Mucosa of stomach (tissue), 1 donor: ENCODE results near the gene FKBP3.
"Not testable (repeated sequence)": the region's sequence is repeated elsewhere in the genome, so short reads cannot be mapped to it uniquely, and the experiment has no call there.

Experiments used
- H3K27me3 ChIP-seq: one replicate; pipeline ENCODE4 v1.7.0; 2013; ENCODE audit warnings: mild to moderate bottlenecking, low read length; ENCODE audit not compliant: control insufficient read depth, insufficient read depth
- H3K36me3 ChIP-seq: one replicate; pipeline ENCODE4 v1.7.0; 2013; ENCODE audit warnings: low read length; ENCODE audit not compliant: control insufficient read depth, insufficient read depth
- H3K4me1 ChIP-seq: one replicate; pipeline ENCODE4 v1.7.0; 2013; ENCODE audit warnings: mild to moderate bottlenecking, low read length; ENCODE audit not compliant: control insufficient read depth, insufficient read depth
- H3K4me3 ChIP-seq: one replicate; pipeline ENCODE4 v1.7.0; 2013; ENCODE audit warnings: low read length
- H3K9ac ChIP-seq: one replicate; pipeline ENCODE4 v1.7.0; 2013; ENCODE audit warnings: mild to moderate bottlenecking, low read length, moderate library complexity
- H3K9me3 ChIP-seq: one replicate; pipeline ENCODE4 v1.7.0; 2013; ENCODE audit warnings: mild to moderate bottlenecking, low read length, moderate library complexity; ENCODE audit not compliant: control insufficient read depth
- donor health status: Pancreatic carcinoma.

FKBP3 gene

GRCh38 chr14:45134051-45134958 lies at the start of gene FKBP3:
Gene FKBP3 (minus strand): TSS chr14:45134481. CDS start chr14:45134456, 25 bp downstream.
- H3K9me3 ChIP-seq, result no peaks in the 10 kb centered on the region

DNA sequence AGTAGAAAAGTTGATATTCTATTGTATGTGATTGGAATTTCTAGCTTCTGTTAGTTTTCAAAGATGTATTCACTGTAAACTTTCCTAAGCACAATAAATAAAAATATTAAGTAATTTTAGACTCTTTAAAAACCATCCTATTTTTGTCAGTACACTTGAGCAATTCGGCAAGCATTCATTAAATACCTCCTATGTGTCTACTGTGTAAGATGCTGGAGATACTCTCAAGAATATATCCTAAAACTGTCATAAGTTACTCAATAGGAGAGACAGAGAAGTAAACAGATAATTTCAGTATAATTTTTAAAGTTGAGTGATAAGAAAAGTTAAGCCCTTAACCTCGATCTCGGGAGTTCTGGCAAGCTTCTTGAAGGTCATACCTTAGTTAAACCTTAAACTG lies 47.5 kb upstream of the FKBP3 start:
- no peaks in the 10 kb centered on the region for H3K36me3 ChIP-seq
- no peak overlapping the region for H3K4me3 ChIP-seq

More at GRCh38 chr14:45134051-45134958, at the start of gene FKBP3:
- H3K27me3 ChIP-seq, result no peaks in the 10 kb centered on the region
- H3K36me3 ChIP-seq, result no peaks in the 10 kb centered on the region
- H3K4me3 ChIP-seq, result peak within 1 kb of the TSS; percentile 78
- H3K4me1 ChIP-seq, result no peaks in the 10 kb centered on the region
- H3K9ac ChIP-seq, result peak within 1 kb of the TSS; percentile 96

DNA sequence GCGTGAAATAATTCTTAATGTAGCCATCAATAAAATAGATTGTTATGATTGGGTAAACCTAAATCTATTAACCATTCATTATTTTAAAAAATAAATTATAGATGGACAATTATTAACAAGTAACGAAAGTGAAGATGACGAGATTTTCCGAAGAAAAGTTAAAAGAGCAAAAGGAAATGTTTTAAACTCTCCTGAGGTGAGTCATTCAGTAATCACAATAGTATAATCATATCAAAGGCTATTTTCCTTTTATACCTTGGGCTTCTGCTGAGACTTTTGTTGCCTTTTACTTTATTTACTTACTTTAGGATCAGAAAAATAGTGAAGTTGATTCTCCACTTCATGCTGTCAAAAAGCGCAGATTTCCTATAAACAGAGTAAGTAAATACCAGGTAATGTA lies 47.0 kb upstream of the FKBP3 start:
- no peaks in the 10 kb centered on the region for H3K36me3 ChIP-seq
- no peaks in the 10 kb centered on the region for H3K4me1 ChIP-seq
- no peak overlapping the region for H3K9ac ChIP-seq
- H3K27me3 ChIP-seq, result no peaks in the 10 kb centered on the region
- H3K4me3 ChIP-seq, result no peak overlapping the region
- no peaks in the 10 kb centered on the region for H3K9me3 ChIP-seq

More for the DNA sequence above, 47.5 kb upstream of the FKBP3 start:
- Histone ChIP-seq H3K9me3 (no peaks in the 10 kb centered on the region), H3K4me1 (no peaks in the 10 kb centered on the region), H3K27me3 (no peaks in the 10 kb centered on the region), H3K9ac (no peak overlapping the region)

DNA sequence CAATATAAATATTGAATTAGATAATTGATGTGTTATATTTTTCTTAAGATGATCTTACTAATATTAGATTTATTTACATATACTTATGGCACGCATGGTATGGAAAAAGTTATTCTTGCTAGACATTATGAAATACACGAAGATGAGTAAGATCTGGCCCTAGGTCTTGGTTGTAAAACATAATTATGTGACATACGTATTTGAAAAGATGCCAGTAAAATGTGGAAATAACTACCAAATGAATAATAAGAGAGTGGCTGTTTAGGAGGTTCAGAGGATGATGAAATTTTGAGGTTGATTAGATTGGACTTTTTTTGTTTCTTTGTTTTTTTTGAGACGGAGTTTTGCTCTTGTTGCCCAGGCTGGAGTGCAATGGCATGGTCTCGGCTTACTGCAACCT lies 42.8 kb upstream of the FKBP3 start:
- H3K4me1 ChIP-seq, result no peaks in the 10 kb centered on the region
- no peak overlapping the region for H3K4me3 ChIP-seq
- H3K9ac ChIP-seq, result no peak overlapping the region
- H3K9me3 ChIP-seq, result no peaks in the 10 kb centered on the region
- no peaks in the 10 kb centered on the region for H3K36me3 ChIP-seq
- H3K27me3 ChIP-seq, result no peaks in the 10 kb centered on the region

DNA sequence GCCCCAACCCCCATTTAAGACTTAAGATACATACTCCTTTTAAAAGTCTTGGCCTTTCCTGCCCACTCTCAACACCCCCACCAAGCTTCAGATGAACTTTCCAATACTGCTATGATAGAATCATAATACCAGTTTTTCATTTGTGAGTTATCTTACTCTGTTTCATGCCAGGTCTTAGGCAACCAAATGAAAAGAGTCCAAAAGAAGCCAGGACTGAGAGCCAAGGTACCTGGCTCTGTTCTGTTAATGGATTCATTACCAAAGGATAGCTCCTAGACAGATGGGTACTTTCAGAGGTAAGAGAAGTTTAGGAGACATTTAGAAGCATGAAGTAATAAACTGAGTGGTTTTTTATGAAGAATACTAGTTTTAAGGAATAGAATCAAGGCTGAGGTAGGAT lies 35.6 kb upstream of the FKBP3 start:
- Histone ChIP-seq H3K4me1 (no peaks in the 10 kb centered on the region), H3K9me3 (no peaks in the 10 kb centered on the region), H3K27me3 (no peaks in the 10 kb centered on the region), H3K36me3 (no peaks in the 10 kb centered on the region), H3K9ac (no peak overlapping the region), H3K4me3 (no peak overlapping the region)

DNA sequence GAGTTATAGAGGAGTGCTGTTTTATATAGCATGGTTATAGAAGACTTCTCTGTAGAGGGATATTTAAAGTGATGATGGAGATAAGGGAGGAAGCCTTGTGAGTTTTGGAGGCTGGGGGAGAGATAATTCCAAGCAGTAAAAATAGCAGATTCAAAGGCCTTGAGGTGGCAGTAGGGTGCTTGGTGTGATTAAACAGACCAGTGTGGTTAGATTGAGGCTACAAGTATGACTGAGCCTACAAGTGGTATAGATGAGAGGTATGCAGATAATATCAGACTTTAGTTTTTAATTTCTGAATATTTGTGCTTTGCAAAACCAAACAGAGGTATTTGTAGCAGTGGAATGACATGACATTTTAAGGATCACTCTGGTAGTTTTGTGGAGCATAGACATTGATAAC lies 21.8 kb upstream of the FKBP3 start:
- no peak overlapping the region for H3K4me3 ChIP-seq
- H3K36me3 ChIP-seq, result no peaks in the 10 kb centered on the region
- H3K27me3 ChIP-seq, result no peaks in the 10 kb centered on the region
- no peaks in the 10 kb centered on the region for H3K9me3 ChIP-seq
- no peaks in the 10 kb centered on the region for H3K4me1 ChIP-seq
- H3K9ac ChIP-seq, result no peak overlapping the region

DNA sequence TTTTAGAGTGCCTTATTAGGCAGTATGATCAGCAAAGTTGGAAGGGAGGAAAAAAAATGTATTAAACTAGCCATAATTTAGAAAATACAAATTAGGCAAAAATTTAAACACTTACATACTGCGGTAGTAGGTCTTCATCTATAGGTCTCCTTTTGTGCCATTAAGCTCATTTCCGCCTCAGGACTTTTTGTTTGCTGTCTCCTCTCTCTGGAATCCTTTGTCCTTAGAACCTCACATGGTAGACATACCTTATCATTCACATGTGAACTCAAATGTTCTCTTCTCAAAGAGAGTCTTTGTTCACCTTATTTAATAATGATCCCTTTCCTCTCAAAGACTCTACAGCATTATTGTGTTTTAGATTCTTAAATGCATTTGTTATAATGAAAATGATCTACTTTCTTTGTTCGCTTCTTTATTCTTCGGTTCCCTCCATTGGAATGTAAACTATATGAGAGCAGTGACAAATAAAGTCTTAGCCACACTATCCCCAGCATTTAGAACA lies 16.2 kb upstream of the FKBP3 start:
- no peaks in the 10 kb centered on the region for H3K9me3 ChIP-seq
- H3K9ac ChIP-seq, result no peak overlapping the region
- no peaks in the 10 kb centered on the region for H3K36me3 ChIP-seq
- no peaks in the 10 kb centered on the region for H3K27me3 ChIP-seq
- H3K4me3 ChIP-seq, result no peak overlapping the region
- no peaks in the 10 kb centered on the region for H3K4me1 ChIP-seq

DNA sequence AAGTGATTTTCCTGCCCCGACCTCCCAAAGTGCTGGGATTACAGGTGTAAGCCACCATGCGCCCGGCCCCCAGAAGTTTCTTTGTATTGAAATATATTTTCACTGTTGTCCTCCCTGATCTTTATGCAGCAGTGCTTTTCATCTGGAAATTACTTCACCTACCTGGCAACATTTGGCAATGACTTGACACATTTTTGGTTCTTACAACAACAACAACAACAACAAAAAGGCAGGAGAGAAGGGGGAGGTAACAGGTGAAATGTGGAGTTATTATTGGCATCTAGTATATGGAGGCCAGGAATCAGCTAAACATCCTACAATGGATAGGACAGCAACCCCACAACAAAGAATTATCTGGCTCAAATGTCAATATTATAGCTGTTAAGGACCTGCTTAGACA lies 15.3 kb upstream of the FKBP3 start:
- no peaks in the 10 kb centered on the region for H3K36me3 ChIP-seq
- H3K4me3 ChIP-seq, result no peak overlapping the region

GRCh38 chr14:45145214-45145613 lies 10.9 kb upstream of the FKBP3 start:
- no peaks in the 10 kb centered on the region for H3K4me1 ChIP-seq
- H3K27me3 ChIP-seq, result no peaks in the 10 kb centered on the region
- H3K36me3 ChIP-seq, result no peaks in the 10 kb centered on the region
- H3K9ac ChIP-seq, result no peak overlapping the region
- no peaks in the 10 kb centered on the region for H3K9me3 ChIP-seq
- H3K4me3 ChIP-seq, result no peak overlapping the region

More for the DNA sequence above, 15.3 kb upstream of the FKBP3 start:
- H3K4me1 ChIP-seq, result no peaks in the 10 kb centered on the region
- no peaks in the 10 kb centered on the region for H3K9me3 ChIP-seq
- H3K9ac ChIP-seq, result no peak overlapping the region
- no peaks in the 10 kb centered on the region for H3K27me3 ChIP-seq

- Histone ChIP-seq H3K9ac (no peak overlapping the region), H3K36me3 (no peaks in the 10 kb centered on the region), H3K4me3 (no peak overlapping the region), H3K9me3 (no peaks in the 10 kb centered on the region), H3K27me3 (no peaks in the 10 kb centered on the region), H3K4me1 (no peaks in the 10 kb centered on the region)
These were observed 10.4 kb upstream of the FKBP3 start for GRCh38 chr14:45144658-45145057.

- not testable (repeated sequence) for H3K9ac ChIP-seq, H3K4me3 ChIP-seq, H3K36me3 ChIP-seq, H3K4me1 ChIP-seq, H3K9me3 ChIP-seq, H3K27me3 ChIP-seq
These were observed 7.8 kb upstream of the FKBP3 start for GRCh38 chr14:45142083-45142482.

GRCh38 chr14:45140661-45141187 lies 6.4 kb upstream of the FKBP3 start:
- Histone ChIP-seq H3K36me3 (no peaks in the 10 kb centered on the region), H3K9me3 (no peaks in the 10 kb centered on the region), H3K4me3 (no peak overlapping the region), H3K27me3 (no peaks in the 10 kb centered on the region), H3K9ac (no peak overlapping the region), H3K4me1 (no peaks in the 10 kb centered on the region)
